ENCODE data around the gene SLC5A12. TPM values are rescaled to one million over a fixed set of nuclear protein-coding genes. Genes with fewer than 3 reads are reported as not detected.
"Not testable (repeated sequence)": the region's sequence is repeated elsewhere in the genome, so short reads cannot be mapped to it uniquely, and the experiment has no call there.

SLC5A12 gene
- total RNA-seq, 1 donor from 2014 or later: not detected

GRCh38 chr11:26655287-26655686, 66.6 kb downstream of the SLC5A12 start:
- DNase-seq (ENCODE audit: low read depth, low spot score): no peak

GRCh38 chr11:26651916-26652315, 69.9 kb downstream of the SLC5A12 start:
- DNase-seq (ENCODE audit: low read depth, low spot score): no peak

GRCh38 chr11:26649884-26650283, 72.0 kb downstream of the SLC5A12 start:
- no peak for DNase-seq (ENCODE audit: low read depth, low spot score)

- not testable (repeated sequence) for DNase-seq (ENCODE audit: low read depth, low spot score)
Observed at GRCh38 chr11:26643314-26643713, 78.5 kb downstream of the SLC5A12 start.

GRCh38 chr11:26632691-26633159, 89.1 kb downstream of the SLC5A12 start:
- DNase-seq (ENCODE audit: low read depth, low spot score): no peak

DNA sequence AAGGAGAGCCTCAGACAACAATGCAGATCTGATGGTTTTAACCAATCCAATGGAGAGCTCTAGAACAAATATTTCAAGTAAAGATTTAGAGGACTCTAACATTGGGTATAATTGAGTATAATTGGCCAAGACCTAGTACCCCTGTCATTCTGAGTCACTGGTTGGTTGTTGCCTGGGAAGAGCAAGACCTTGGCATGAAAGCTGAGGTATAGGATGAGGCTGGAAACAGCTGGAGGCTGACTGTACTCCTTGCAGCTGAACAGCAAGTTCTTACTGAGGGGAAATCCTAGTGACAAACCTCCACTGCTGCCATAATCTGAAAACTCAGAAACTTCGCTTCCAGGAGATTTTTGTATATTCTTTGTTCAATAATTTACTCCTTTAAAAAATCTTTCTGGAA, 95.5 kb downstream of the SLC5A12 start:
- DNase-seq (ENCODE audit: low read depth, low spot score): no peak

GRCh38 chr11:26623076-26623659, 98.7 kb downstream of the SLC5A12 start:
- no peak for DNase-seq (ENCODE audit: low read depth, low spot score)

DNA sequence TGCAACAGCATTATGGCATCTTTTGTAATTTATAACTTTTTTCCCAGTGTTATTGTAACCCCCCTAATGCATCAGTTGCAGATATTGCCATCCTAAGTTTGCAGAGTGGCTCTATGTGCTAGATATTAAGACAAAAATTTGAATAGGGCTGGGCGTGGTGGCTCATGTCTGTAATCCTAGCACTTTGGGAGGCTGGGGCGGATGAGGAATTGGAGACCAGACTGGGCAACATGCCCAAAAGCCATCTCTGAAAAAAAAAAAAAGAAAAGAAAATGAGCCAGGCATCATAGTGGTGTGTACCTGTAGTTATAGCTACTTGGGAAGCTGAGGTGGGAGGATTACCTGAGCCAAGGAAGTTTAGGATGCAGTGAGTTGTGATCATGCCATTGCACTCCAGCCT, 99.7 kb downstream of the SLC5A12 start:
- DNase-seq (ENCODE audit: low read depth, low spot score): no peak

GRCh38 chr11:26621132-26621531, 100.7 kb downstream of the SLC5A12 start:
- DNase-seq (ENCODE audit: low read depth, low spot score): no peak

DNA sequence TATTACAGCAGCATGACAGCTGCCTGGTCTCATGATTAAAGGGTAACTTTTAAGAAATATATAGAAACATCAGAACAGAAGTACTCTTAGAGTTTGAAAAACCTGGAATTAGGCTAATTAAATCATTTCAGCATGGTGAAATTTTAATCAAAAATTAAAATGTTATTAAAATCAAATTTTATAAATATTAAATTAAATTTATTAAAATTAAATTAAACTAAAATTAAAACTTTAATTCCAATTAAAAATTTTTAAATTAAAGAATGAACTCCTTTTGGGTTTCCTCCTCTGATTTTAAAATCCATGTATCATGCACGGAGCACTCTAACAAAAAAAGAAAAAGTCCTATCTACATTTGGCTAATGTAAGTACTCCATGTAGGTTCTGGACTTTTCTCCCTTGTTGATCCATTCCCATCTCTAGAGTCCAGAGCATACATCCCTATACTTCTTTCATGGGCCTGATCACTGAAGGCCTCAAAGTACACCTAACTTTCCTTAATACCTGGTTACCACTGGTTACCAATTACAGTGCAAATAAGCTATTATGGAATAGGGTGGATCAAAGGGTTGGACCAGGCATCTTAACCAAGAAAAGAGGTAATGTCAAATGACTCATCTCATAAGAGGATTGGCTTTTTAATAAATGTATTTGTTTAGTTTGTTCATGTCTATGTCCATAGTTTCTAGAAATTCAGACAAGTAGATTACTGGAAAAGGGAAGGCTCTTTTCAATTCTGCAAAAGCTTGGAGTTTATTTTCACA, 101.4 kb downstream of the SLC5A12 start:
- DNase-seq (ENCODE audit: low read depth, low spot score): no peak

GRCh38 chr11:26618441-26618840, 103.4 kb downstream of the SLC5A12 start:
- DNase-seq (ENCODE audit: low read depth, low spot score): no peak

Other genes starting within 250 kb of the SLC5A12 start
- not detected in 2 replicates for gene MUC15, start 149.8 kb downstream of the SLC5A12 start, total RNA-seq

Measured in pulmonary artery endothelial cell (primary cell).